H9 (cell line): Measurements from ENCODE around the gene SPIB. TPM values are rescaled to one million over a fixed set of nuclear protein-coding genes. Genes with fewer than 3 reads are reported as not detected.

Experiments used
- DNase-seq: peaks from one replicate; pipeline ENCODE4 v3.0.0-alpha.2; 2017
- H2AFZ ChIP-seq: one replicate; pipeline ENCODE4 v1.6.1; 2013; ENCODE audit warnings: mild to moderate bottlenecking, low read length, control low read depth, moderate library complexity
- H2AK5ac ChIP-seq: 2 replicates; pipeline ENCODE4 v1.6.1; 2013; ENCODE audit warnings: low read length, control low read depth, mixed read lengths; ENCODE audit not compliant: insufficient read length
- H2BK120ac ChIP-seq: one replicate; pipeline ENCODE4 v1.6.1; 2013; ENCODE audit warnings: low read depth, mild to moderate bottlenecking, low read length, control low read depth, inconsistent platforms; ENCODE audit not compliant: poor library complexity, severe bottlenecking
- H2BK12ac ChIP-seq: 2 replicates; pipeline ENCODE4 v1.6.1; 2013; ENCODE audit warnings: low read length, control low read depth, mixed read lengths, low read depth; ENCODE audit not compliant: insufficient read length
- H2BK15ac ChIP-seq: 2 replicates; pipeline ENCODE4 v1.6.1; 2013; ENCODE audit warnings: low read depth, low read length, control low read depth
- H2BK20ac ChIP-seq: one replicate; pipeline ENCODE4 v1.6.1; 2013; ENCODE audit warnings: low read depth, mild to moderate bottlenecking, low read length, control low read depth, inconsistent platforms; ENCODE audit not compliant: poor library complexity, severe bottlenecking
- H2BK5ac ChIP-seq: 2 replicates; pipeline ENCODE4 v1.6.1; 2013; ENCODE audit warnings: low read length, control low read depth, mixed read lengths; ENCODE audit not compliant: insufficient read length
- H3K14ac ChIP-seq: 2 replicates; pipeline ENCODE4 v1.6.1; 2013; ENCODE audit warnings: low read length, control low read depth; ENCODE audit not compliant: insufficient read depth
- H3K18ac ChIP-seq: 2 replicates; pipeline ENCODE4 v1.6.1; 2013; ENCODE audit warnings: low read depth, mild to moderate bottlenecking, mixed read lengths, low read length, control low read depth; ENCODE audit not compliant: insufficient read length
- H3K23ac ChIP-seq: 2 replicates; pipeline ENCODE4 v1.6.1; 2013; ENCODE audit warnings: low read length, control low read depth, mixed read lengths, low read depth; ENCODE audit not compliant: insufficient read length
- H3K23me2 ChIP-seq: 2 replicates; pipeline ENCODE4 v1.6.1; 2013; ENCODE audit warnings: low read depth, mild to moderate bottlenecking, mixed read lengths, low read length, control low read depth; ENCODE audit not compliant: insufficient read length, poor library complexity, severe bottlenecking
- H3K27ac ChIP-seq: 2 replicates; pipeline ENCODE4 v1.5.1; 2013; ENCODE audit warnings: low read length, control low read depth, mixed read lengths, low read depth; ENCODE audit not compliant: insufficient read length
- H3K27me3 ChIP-seq: 2 replicates; pipeline ENCODE4 v1.6.1; 2013; ENCODE audit warnings: low read length, control low read depth, inconsistent platforms; ENCODE audit not compliant: insufficient read depth
- H3K4ac ChIP-seq: 2 replicates; pipeline ENCODE4 v1.6.1; 2013; ENCODE audit warnings: low read depth, mild to moderate bottlenecking, control low read depth, inconsistent platforms, low read length, moderate library complexity
- H3K4me1 ChIP-seq: 2 replicates; pipeline ENCODE4 v1.6.1; 2013; ENCODE audit warnings: low read length, control low read depth, inconsistent platforms; ENCODE audit not compliant: insufficient read depth
- H3K4me2 ChIP-seq: 2 replicates; pipeline ENCODE4 v1.6.1; 2013; ENCODE audit warnings: low read length, control low read depth, mixed read lengths; ENCODE audit not compliant: insufficient read length, insufficient read depth
- H3K56ac ChIP-seq: 2 replicates; pipeline ENCODE4 v1.6.1; 2013; ENCODE audit warnings: low read depth, mild to moderate bottlenecking, mixed read lengths, low read length, control low read depth; ENCODE audit not compliant: insufficient read length
- H3K79me1 ChIP-seq: 2 replicates; pipeline ENCODE4 v1.6.1; 2013; ENCODE audit warnings: low read depth, mild to moderate bottlenecking, moderate library complexity, low read length, control low read depth, inconsistent platforms; ENCODE audit not compliant: insufficient read depth, poor library complexity, severe bottlenecking
- H3K79me2 ChIP-seq: 2 replicates; pipeline ENCODE4 v1.6.1; 2013; ENCODE audit warnings: low read length, control low read depth, inconsistent platforms; ENCODE audit not compliant: insufficient read depth
- H3K9ac ChIP-seq: 2 replicates; pipeline ENCODE4 v1.6.1; 2013; ENCODE audit warnings: low read length, control low read depth, mixed read lengths; ENCODE audit not compliant: insufficient read length; ENCODE audit errors: extremely low read depth
- H3K9me3 ChIP-seq: one replicate; pipeline ENCODE4 v1.6.1; 2013; ENCODE audit warnings: low read depth, low read length, inconsistent platforms; ENCODE audit not compliant: control insufficient read depth
- H3T11ph ChIP-seq: one replicate; pipeline ENCODE4 v1.6.1; 2013; ENCODE audit warnings: mild to moderate bottlenecking, low read length, control low read depth, inconsistent platforms
- H4K20me1 ChIP-seq: one replicate; pipeline ENCODE4 v1.6.1; 2013; ENCODE audit not compliant: control insufficient read depth, insufficient read length, insufficient read depth
- H4K5ac ChIP-seq: 2 replicates; pipeline ENCODE4 v1.6.1; 2013; ENCODE audit warnings: low read depth, mild to moderate bottlenecking, mixed read lengths, low read length, control low read depth; ENCODE audit not compliant: insufficient read length
- H4K8ac ChIP-seq: replicated peaks from 2 replicates; pipeline ENCODE4 v1.6.1; 2013; ENCODE audit warnings: low read length, control low read depth, mixed read lengths, low read depth; ENCODE audit not compliant: insufficient read length
- H4K91ac ChIP-seq: 2 replicates; pipeline ENCODE4 v1.6.1; 2013; ENCODE audit warnings: low read depth, mild to moderate bottlenecking, moderate library complexity, mixed read lengths, low read length, control low read depth; ENCODE audit not compliant: insufficient read length
- H3K27ac Mint-ChIP-seq, 3 experiments: 2 replicates in 2 of 3; 3 replicates in 1 of 3; pipeline ENCODE4 v1.8.0; 2020 to 2021; ENCODE audit warnings: mixed read lengths in 3 of 3, mild to moderate bottlenecking in 1 of 3, moderate library complexity in 1 of 3
- H3K27me3 Mint-ChIP-seq: 2 replicates; pipeline ENCODE4 v1.8.0; 2021; ENCODE audit warnings: low read depth, mild to moderate bottlenecking, moderate library complexity, mixed read lengths
- H3K36me3 Mint-ChIP-seq, 3 experiments: 2 replicates in 2 of 3; 3 replicates in 1 of 3; pipeline ENCODE4 v1.8.0; 2020 to 2021; ENCODE audit warnings: low read depth in 3 of 3, mixed read lengths in 3 of 3; ENCODE audit not compliant: insufficient read depth in 1 of 3
- H3K4me1 Mint-ChIP-seq, 2 experiments: 2 replicates each; pipeline ENCODE4 v1.8.0; 2020; ENCODE audit warnings: mixed read lengths in 2 of 2
- H3K4me3 Mint-ChIP-seq, 2 experiments: 2 replicates in 1 of 2; 3 replicates in 1 of 2; pipeline ENCODE4 v1.8.0; 2020 to 2021; ENCODE audit warnings: mild to moderate bottlenecking in 2 of 2, mixed read lengths in 2 of 2, moderate library complexity in 1 of 2
- H3K9me3 Mint-ChIP-seq, 2 experiments: 2 replicates in 1 of 2; 3 replicates in 1 of 2; pipeline ENCODE4 v1.8.0; 2020; ENCODE audit warnings: mild to moderate bottlenecking in 2 of 2, mixed read lengths in 2 of 2, moderate library complexity in 1 of 2
- CTCF ChIP-seq: fragments of 200-600 bp; sonication (generic); conservative IDR thresholded peaks from 3 replicates; pipeline ENCODE4 v1.8.0; 2021; ENCODE audit warnings: antibody characterized with exemption, mild to moderate bottlenecking
- WGBS: extraction: QIAGEN DNeasy Blood & Tissue Kit; methylation state at CpG from one replicate; pipeline ENCODE4 v1.1.7; 2013; ENCODE audit warnings: missing lambda C conversion rate, low lambda C conversion rate, mixed read lengths; ENCODE audit not compliant: insufficient read length; ENCODE audit errors: extremely low coverage; 5-methylcytosine and 5-hydroxymethylcytosine counted together
- total RNA-seq: library from RNA; stranded (reverse); gene quantifications from 2 replicates; pipeline ENCODE4 v1.2.1, GENCODE V29; 2021

SPIB gene
- total RNA-seq, 1 experiment from 2014 or later: 33.3 TPM

GRCh38 chr19:50465986-50466705, 47.4 kb downstream of the SPIB start:
- peaks cover 10% of the 10 kb centered on the region for H3K27me3 Mint-ChIP-seq
- H3K27ac ChIP-seq: no peak overlapping the region

More at GRCh38 chr19:50465986-50466705, 47.4 kb downstream of the SPIB start:
- Mint-ChIP-seq H3K9me3 (no peaks in the 10 kb centered on the region; a peak in 1 of 5 replicates), H3K27ac (peak overlapping the region; percentile 55 to 92 (median 76); a peak in 4 of 7 replicates), H3K36me3 (no peaks in the 10 kb centered on the region; a peak in 1 of 7 replicates), H3K4me1 (peaks cover 9 to 11% of the 10 kb centered on the region in 2 experiments), H3K4me3 (no peak overlapping the region; a peak in 1 of 5 replicates)
- Histone ChIP-seq H3K79me1 (no peaks in the 10 kb centered on the region), H4K5ac (no peak overlapping the region), H3T11ph (no peak overlapping the region), H2BK20ac (no peak overlapping the region), H4K91ac (no peak overlapping the region), H3K27me3 (no peaks in the 10 kb centered on the region), H3K4me2 (no peak overlapping the region), H3K9me3 (no peaks in the 10 kb centered on the region), H2AFZ (no peak overlapping the region), H2BK12ac (no peak overlapping the region), H3K23me2 (no peaks in the 10 kb centered on the region), H3K56ac (no peak overlapping the region), H4K8ac (no peak overlapping the region), H3K23ac (no peak overlapping the region), H3K9ac (no peak overlapping the region), H3K18ac (no peak overlapping the region), H2BK120ac (no peak overlapping the region), H2BK15ac (no peak overlapping the region), H3K14ac (no peak overlapping the region), H4K20me1 (no peaks in the 10 kb centered on the region), H3K79me2 (no peaks in the 10 kb centered on the region), H3K4me1 (no peaks in the 10 kb centered on the region), H2AK5ac (no peak overlapping the region), H3K4ac (no peak overlapping the region), H2BK5ac (no peak overlapping the region)
- DNase-seq: peak; percentile 89
- WGBS: no CpG with 5 or more reads among the region's 29 CpGs
- peak; percentile 74 for TF ChIP-seq CTCF
